ENCODE data around the gene SHANK1.

SHANK1 gene

DNA sequence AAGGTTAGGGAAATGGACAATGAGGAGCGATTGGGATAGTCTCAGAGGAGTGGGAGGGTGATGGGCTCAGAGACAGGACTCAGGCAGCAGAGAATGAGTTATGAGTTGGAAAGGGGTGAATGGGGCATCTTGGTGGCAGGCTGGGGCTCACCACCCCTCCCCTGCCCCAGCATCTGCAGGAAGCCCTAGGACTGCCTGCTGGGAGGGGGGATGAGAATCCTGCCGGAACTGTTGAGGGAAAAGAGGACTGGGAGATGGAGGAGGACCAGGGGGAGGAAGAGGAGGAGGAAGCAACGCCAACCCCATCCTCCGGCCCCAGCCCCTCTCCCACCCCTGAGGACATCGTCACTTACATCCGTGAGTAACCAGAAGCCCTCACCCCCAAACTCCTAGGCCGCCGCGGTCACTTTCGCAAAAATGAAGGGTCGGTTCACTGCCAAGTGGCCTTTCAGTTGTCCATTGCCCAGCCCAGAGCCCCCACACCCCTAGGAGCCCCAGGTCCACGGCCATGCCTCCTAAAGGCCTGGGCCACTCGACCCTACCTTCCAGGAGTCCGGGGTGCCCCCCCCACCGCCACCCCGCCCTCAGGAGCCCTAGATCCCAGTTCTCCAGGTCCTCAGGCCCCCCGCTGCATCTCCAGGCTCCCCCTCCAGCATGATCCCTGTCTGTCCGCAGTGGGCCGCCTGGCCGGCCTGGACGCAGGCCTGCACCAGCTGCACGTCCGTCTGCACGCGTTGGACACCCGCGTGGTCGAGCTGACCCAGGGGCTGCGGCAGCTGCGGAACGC, 4.3 kb upstream of the SHANK1 start:
- peaks cover 72% of the 10 kb centered on the region for H3K4me1 Mint-ChIP-seq
- TF ChIP-seq, protein P1, sequence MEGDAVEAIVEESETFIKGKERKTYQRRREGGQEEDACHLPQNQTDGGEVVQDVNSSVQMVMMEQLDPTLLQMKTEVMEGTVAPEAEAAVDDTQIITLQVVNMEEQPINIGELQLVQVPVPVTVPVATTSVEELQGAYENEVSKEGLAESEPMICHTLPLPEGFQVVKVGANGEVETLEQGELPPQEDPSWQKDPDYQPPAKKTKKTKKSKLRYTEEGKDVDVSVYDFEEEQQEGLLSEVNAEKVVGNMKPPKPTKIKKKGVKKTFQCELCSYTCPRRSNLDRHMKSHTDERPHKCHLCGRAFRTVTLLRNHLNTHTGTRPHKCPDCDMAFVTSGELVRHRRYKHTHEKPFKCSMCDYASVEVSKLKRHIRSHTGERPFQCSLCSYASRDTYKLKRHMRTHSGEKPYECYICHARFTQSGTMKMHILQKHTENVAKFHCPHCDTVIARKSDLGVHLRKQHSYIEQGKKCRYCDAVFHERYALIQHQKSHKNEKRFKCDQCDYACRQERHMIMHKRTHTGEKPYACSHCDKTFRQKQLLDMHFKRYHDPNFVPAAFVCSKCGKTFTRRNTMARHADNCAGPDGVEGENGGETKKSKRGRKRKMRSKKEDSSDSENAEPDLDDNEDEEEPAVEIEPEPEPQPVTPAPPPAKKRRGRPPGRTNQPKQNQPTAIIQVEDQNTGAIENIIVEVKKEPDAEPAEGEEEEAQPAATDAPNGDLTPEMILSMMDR (IDR thresholded peaks at IDR 0.05) = no peak

DNA sequence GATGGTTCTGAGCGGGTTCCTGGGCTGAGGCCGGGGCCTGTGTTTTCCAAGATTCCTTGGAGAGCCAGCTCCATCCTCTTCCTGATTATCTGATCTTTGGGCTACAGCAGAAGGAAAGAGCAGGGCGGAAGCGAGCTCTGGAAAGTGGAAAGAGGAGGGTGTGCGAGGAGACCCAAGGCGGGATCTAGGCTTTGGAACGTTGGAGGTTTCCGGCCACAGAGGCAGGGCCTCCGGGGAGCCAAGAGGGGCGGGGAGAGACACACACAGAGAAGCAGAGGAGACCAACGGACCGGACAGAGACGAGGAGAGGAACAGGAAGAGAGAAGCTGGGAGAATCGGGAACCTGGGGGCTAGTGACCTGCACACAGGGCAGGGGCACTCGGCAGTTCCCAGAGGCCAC, 3.5 kb upstream of the SHANK1 start, which contains the start of gene CLEC11A:
TSS of gene CLEC11A (plus strand) at position 296 of the 400 bp plus-strand sequence. CDS start 162 bp downstream, outside the sequence.
- H3K27ac Mint-ChIP-seq = peak within 1 kb of the TSS; percentile 82
- H3K4me3 Mint-ChIP-seq = peak within 1 kb of the TSS; percentile 95
- H3K9me3 Mint-ChIP-seq = no peaks in the 10 kb centered on the region
- H3K36me3 Mint-ChIP-seq (ENCODE audit: low read depth) = no peaks in the 10 kb centered on the region
- H3K27me3 Mint-ChIP-seq (ENCODE audit: low read depth, poor library complexity) = peaks cover 4% of the 10 kb centered on the region
- TF ChIP-seq, protein P1 (IDR thresholded peaks at IDR 0.05) = no peak
- H3K4me1 Mint-ChIP-seq = peaks cover 65% of the 10 kb centered on the region
- peak; percentile 40 for DNase-seq

More for the DNA sequence above, 4.3 kb upstream of the SHANK1 start:
- H3K36me3 Mint-ChIP-seq (ENCODE audit: low read depth) = no peaks in the 10 kb centered on the region
- DNase-seq = no peak
- no peaks in the 10 kb centered on the region for H3K9me3 Mint-ChIP-seq
- H3K27me3 Mint-ChIP-seq (ENCODE audit: low read depth, poor library complexity) = peaks cover 4% of the 10 kb centered on the region
- H3K27ac Mint-ChIP-seq = no peak overlapping the region
- peak overlapping the region; percentile 95 for H3K4me3 Mint-ChIP-seq

DNA sequence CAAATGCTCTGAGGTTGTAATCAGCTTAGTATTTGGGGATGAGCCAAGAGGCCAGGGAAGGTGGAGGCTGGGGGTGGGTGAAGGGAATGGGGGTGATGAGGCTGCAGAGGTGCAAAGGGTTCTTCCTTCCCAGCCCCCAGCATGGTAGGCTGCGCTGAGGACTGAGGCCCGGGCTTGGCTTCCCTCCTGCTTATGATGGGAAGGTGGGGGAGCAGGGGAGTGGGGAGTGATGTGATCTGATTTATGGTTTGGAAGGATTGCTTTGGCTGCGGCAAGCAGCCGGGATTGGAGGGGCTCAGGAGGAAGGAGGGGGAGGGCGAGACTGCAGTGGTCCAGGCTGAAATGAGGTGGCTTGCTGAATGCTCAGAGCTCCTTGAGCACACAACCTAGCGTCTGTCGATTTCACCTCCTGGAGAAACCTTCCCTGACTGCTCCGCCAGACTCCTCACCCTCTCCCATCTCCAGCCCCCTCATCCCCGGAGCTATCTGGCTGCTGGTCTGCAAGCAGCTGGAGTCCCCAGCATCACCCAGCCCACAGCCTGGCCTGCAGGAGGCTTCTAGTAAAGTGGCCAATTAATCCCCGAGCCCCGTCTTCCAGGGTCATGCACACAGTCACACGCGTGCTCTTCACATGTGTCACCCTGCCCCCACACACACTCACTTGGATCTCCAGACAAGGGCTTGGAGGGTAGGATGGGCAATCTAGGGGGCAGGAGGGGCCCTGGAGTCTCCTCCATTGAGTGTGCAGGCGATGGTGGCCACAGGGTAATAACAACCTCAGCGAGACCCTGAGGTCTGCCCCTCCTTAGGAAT, 2.8 kb upstream of the SHANK1 start:
- Mint-ChIP-seq H3K36me3 (ENCODE audit: low read depth) (no peaks in the 10 kb centered on the region), H3K27me3 (ENCODE audit: low read depth, poor library complexity) (peaks cover 7% of the 10 kb centered on the region), H3K4me3 (peak overlapping the region; percentile 95)

DNA sequence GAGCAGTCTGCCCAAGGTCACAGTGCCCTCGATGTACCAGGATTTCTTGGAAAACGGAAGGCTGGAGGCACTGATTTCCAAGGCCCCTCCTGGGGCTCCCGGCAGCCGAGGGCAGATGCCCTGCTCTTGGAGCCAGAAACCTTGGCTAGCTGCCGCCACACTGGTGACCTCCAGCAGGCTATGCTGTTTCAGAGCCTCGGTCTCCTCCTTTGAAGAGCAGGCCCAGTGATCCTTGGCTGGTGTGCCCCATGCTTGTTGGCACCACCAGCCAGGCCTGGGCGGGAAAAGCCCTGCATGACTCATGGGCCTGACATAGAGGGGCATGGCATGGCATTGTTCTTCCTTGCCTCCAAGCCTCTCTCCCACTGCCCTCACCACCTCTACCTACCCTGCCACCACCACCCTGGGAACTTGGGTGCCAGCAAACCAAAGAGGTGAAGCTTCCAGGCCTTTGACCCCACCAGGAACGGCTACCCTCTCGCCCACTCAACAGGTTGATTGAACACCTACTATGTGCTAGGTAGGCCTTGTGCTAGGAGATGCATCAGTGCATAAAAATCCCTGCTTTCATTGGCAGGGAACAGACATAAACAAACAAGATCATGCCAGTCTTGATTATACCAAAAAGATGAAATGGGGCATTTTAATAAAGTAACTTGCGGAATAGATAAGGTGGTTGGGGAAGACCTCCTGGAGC, 2.0 kb upstream of the SHANK1 start:
- Mint-ChIP-seq H3K9me3 (no peaks in the 10 kb centered on the region), H3K4me3 (peak overlapping the region; percentile 56), H3K27ac (no peak overlapping the region), H3K36me3 (ENCODE audit: low read depth) (no peaks in the 10 kb centered on the region), H3K27me3 (ENCODE audit: low read depth, poor library complexity) (peaks cover 8% of the 10 kb centered on the region), H3K4me1 (peaks cover 61% of the 10 kb centered on the region)
- no peak for DNase-seq
- TF ChIP-seq, protein P1 (IDR thresholded peaks at IDR 0.05) = no peak

More for the DNA sequence above, 2.8 kb upstream of the SHANK1 start:
- Mint-ChIP-seq H3K27ac (no peak overlapping the region), H3K9me3 (no peaks in the 10 kb centered on the region), H3K4me1 (peaks cover 64% of the 10 kb centered on the region)
- TF ChIP-seq, protein P1 (IDR thresholded peaks at IDR 0.05) = no peak
- DNase-seq = peak; percentile 47

DNA sequence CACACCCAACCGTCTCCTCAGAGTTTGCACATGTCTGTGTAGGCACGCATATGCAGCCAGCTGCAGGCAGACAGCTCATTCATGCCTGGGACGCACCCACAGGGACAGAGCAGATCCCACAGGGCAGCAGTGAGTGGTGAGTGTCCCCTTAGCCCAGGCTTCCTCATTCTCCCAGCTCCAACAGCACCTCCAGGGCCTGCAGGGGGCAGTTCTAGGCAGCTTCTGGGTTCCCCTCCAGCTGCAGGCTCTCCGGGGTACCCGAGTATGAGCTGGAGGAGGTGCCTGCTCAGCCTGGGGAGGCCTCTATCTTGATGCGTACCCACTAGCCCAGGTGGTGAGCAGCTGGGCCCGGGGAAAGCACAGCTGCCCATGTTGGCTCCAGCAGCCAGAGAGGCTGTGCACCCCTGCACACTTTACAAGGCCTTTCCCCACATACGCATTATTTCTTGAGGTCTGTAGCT, 1.3 kb upstream of the SHANK1 start:
- Mint-ChIP-seq H3K27me3 (ENCODE audit: low read depth, poor library complexity) (peaks cover 8% of the 10 kb centered on the region), H3K9me3 (no peaks in the 10 kb centered on the region), H3K27ac (no peak overlapping the region), H3K4me3 (peak overlapping the region; percentile 73), H3K36me3 (ENCODE audit: low read depth) (peaks cover 5% of the 10 kb centered on the region), H3K4me1 (peaks cover 56% of the 10 kb centered on the region)
- TF ChIP-seq, protein P1 (IDR thresholded peaks at IDR 0.05) = no peak
- DNase-seq = peak; percentile 27
